NCI-H748 (cell line): ENCODE data around the gene PAF1.
"Not testable (repeated sequence)": the region's sequence is repeated elsewhere in the genome, so short reads cannot be mapped to it uniquely, and the experiment has no call there.

ENCODE experiments used
- DNase-seq: peaks from one replicate; lab custom pipeline; 2025; ENCODE audit not compliant: unreplicated experiment; lab: John Stamatoyannopoulos, UW

Gene PAF1

GRCh38 chr19:39356647-39357046 is 34.3 kb downstream of the PAF1 start:
- no peak for DNase-seq

DNA sequence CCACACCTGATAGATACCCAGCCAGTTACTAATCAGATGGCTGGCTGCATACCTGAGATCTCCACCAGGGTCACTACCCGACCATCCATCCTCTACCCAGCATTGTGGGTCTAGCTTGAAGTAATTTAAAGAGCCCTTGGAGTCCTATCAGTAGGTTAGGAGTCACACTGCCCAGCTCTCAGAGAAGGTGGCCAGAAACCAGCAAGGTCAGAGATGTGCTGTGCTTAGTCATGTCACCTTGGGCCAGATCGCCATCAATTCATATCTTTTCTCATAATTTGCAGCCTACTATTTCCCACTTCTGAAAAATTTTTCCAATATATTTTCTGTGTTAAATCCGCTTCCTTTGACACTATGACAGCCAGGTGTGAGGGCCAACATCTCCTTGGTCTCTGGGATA is 34.8 kb downstream of the PAF1 start:
- DNase-seq, result no peak

DNA sequence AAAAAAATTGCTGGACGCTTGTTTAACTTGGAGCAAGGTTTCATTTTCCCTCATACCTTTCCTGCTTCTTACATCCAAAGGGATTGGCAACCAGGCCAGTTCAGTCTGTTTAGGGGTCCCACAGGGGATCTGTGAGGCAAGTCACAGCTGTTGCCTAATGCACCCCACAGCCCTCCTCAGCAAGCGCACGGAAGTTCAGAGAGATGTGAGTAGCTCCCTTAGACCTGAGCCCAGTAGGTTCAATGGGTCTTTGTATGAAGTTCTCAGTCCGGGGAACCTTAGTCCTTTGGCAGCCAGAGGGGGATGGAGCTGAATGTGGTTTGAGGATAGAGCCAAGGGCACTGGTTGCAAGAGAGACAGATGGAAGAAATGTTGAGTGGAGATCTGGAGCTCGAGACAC is 35.7 kb downstream of the PAF1 start:
- DNase-seq, result no peak

GRCh38 chr19:39352381-39353255 is 38.3 kb downstream of the PAF1 start:
- DNase-seq, result no peak

- no peak for DNase-seq
Observed at GRCh38 chr19:39351537-39352064, 39.3 kb downstream of the PAF1 start.

GRCh38 chr19:39350156-39350555 is 40.8 kb downstream of the PAF1 start:
- no peak for DNase-seq

DNA sequence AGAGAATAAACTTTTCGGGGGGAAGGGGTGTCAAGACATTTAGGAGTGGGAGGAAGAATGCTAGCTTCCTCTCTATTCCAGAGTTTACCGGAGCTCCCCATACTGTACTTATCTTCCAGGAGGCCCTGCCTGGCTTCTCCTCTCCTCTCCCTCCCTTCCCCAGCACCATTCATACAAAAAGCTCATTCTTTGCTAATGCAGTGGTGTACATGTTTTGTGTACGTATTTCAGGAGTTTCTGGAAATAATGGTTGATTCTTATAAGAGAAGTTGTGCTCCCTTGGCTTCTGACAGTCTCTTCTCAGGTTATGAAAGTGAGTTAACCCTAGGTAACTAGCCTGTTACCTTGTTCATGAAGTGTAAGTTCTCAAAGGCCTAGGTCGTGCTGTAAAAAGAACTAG is 41.6 kb downstream of the PAF1 start:
- DNase-seq, result no peak

DNA sequence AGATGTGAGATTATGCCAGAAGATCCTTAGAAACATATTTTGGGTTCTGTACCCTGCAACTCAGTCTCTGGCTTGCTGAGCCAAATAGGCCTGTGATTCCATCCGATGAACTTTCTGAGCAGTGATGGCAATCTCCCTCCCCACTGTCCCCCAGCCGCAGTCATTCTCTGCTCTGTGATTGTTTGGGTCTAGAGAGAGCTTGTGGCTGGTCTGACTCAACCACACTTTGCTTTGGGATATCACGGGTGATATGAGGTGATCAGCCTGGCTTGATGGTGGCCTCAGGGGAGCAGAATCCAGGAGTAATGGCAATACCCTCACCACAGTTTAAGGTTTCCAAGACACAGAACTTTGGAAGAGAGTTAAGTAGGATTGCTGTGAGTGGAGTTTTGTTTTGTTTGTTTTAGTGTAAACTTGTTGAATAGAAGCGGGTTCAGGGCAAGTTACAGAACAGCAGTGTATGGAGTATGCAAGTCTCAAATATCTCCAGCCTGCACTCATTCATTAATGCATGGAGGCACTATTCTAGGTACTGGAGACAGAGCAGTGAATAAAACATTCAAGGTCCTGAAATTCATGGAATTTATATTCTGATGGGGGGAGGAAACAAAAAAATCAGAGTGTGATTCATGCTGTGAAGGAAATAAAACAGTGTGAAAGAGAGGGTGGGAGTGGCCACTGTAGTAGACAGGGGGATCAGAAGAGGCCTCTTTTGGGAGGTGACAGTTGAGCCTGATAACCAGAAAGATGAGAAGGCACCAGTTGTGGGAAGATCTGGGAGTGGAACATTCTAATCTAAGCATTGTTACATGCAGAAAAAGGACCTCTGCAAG is 43.4 kb downstream of the PAF1 start:
- no peak for DNase-seq

DNA sequence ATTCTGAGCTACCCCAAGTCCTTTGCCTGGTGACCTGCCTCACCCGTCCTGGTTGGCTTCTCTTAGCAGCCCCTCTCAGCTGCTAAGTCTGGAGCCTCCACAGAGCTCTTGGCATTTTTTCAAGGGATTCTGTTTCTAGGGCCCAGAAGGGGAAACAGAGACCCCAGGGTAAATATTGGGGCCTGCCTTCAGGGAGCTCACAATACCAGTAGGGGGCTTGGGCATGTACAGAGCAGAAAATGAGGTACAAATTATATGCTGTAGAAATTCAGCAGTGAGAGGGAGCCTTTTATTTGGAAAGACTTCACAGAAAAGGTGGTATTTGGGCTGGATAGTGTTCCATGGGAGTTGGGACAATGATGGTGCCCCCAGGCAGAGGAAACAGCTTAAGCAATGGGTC is 45.0 kb downstream of the PAF1 start:
- no peak for DNase-seq

DNA sequence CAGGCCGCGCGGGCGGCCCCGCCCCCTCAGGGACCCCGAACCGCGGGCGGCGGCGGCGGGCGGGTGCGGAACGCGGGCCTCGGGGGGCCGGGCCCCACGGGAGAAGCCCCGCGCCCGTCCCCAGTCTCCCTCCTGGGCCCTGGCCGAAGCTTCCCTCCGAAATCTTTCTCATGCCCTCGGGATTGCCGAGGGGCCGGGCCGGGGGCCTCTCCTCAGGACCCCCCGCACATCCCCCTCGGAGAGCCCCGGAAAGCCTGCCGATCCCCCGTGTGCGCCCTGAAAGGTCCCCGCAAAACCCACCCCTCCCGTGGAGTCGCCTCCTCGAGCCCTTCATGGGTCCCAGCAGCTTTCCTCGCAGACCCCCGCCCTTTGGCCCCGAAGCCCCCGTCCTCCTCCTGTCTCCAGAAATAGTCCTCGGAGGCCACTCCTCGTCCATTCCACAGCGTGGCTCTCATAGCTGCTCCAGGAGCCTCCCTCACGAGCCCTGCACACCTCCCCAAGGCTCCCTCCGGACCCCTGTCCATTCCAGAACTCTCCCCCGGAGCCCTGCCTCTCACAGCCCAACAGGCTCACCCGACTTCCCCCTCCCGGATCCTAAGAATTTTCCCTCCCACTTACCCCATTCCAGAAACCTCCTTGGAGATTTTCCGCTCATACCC is 48.1 kb downstream of the PAF1 start:
- DNase-seq, result peak; percentile 25

- DNase-seq, result peak; percentile 100
Observed at GRCh38 chr19:39341719-39342604, 48.9 kb downstream of the PAF1 start, which contains the start of gene SAMD4B. SAMD4B (plus strand) TSS chr19:39342421; CDS start chr19:39356894, 14,473 bp downstream.

GRCh38 chr19:39341129-39341718 is 49.7 kb downstream of the PAF1 start:
- DNase-seq, result no peak

GRCh38 chr19:39340156-39340555 is 50.8 kb downstream of the PAF1 start:
- DNase-seq, result not testable (repeated sequence)

GRCh38 chr19:39339674-39340073 is 51.2 kb downstream of the PAF1 start:
- DNase-seq, result no peak

DNA sequence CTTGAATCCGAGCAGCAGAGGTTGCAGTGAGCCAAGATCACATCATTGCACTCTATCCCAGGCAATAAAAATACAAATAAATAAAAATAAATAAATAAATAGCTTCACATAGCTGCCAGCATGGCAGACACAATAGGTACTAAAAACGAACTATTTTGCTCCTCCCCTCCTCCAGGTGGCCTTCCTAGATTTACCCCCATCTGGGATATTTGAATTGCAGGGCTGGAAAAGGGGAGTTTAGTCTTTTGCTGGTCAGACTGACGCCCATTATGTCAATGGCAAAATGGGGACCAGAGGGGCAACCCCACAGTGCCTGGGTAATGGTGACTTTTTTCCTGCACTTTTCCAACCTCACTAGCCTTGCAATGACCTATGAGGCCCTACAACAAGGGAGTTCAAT is 54.4 kb downstream of the PAF1 start:
- no peak for DNase-seq
